OCI-LY3 (cell line): ENCODE measurements around the gene IFNL4.

ENCODE experiments used
- H2AFZ ChIP-seq: fragments of 200-600, 300-600 bp; shearing (Covaris generic); 2 replicates; pipeline ENCODE4 v1.6.0; 2014; ENCODE audit warnings: antibody characterized with exemption, low read depth, low read length
- H3K27ac ChIP-seq: fragments of 200-600, 300-600 bp; sonication (generic); 2 replicates; pipeline ENCODE4 v1.5.1; 2014; ENCODE audit warnings: mild to moderate bottlenecking, low read length, moderate library complexity, mixed read lengths
- H3K27me3 ChIP-seq: fragments of 200-600, 300-600 bp; sonication (generic); 2 replicates; pipeline ENCODE4 v1.6.1; 2014; ENCODE audit warnings: low read depth, low read length, mixed read lengths
- H3K36me3 ChIP-seq: fragments of 200-600, 300-600 bp; sonication (generic); replicated peaks from 2 replicates; pipeline ENCODE3; 2014; ENCODE audit warnings: low read depth, low read length, mixed read lengths
- H3K4me1 ChIP-seq: fragments of 300-600, 200-600 bp; sonication (generic); 2 replicates; pipeline ENCODE4 v1.6.1; 2014; ENCODE audit warnings: low read length, mixed read lengths
- H3K4me2 ChIP-seq: fragments of 200-600, 300-600 bp; sonication (generic); 2 replicates; pipeline ENCODE4 v1.6.1; 2014; ENCODE audit warnings: low read length, mixed read lengths
- H3K4me3 ChIP-seq: fragments of 300-600, 200-600 bp; sonication (generic); 2 replicates; pipeline ENCODE4 v1.5.1; 2014; ENCODE audit warnings: antibody characterized with exemption, mild to moderate bottlenecking, low read length, moderate library complexity
- H3K79me2 ChIP-seq: fragments of 300-600, 200-600 bp; shearing (Covaris generic); 2 replicates; pipeline ENCODE4 v1.6.1; 2014; ENCODE audit warnings: mild to moderate bottlenecking, low read length, mixed read lengths
- H3K9ac ChIP-seq: fragments of 300-600, 200-600 bp; shearing (Covaris generic); 2 replicates; pipeline ENCODE4 v1.6.0; 2014; ENCODE audit warnings: mild to moderate bottlenecking, low read length, moderate library complexity
- H3K9me3 ChIP-seq: fragments of 200-600, 300-600 bp; shearing (Covaris generic); 2 replicates; pipeline ENCODE4 v1.6.1; 2014; ENCODE audit warnings: low read length, mixed read lengths; ENCODE audit not compliant: insufficient read depth
- H4K20me1 ChIP-seq: fragments of 200-600, 300-600 bp; sonication (generic); 2 replicates; pipeline ENCODE4 v1.6.1; 2016; ENCODE audit warnings: low read length, mixed read lengths; ENCODE audit not compliant: insufficient read depth
- EZH2phosphoT487 ChIP-seq: fragments of 200-600 bp; shearing (Covaris generic); IDR thresholded peaks from 2 replicates; pipeline ENCODE4 v1.6.1; 2018; ENCODE audit warnings: antibody characterized with exemption, mixed run types, low read depth
- TF ChIP-seq, protein P1 (sequence below): fragments of 200-600, 300-600 bp; sonication (generic); IDR thresholded peaks from 2 replicates; pipeline ENCODE4 v1.5.1; 2014; ENCODE audit warnings: antibody characterized with exemption, low read length, low read depth

Gene IFNL4

DNA sequence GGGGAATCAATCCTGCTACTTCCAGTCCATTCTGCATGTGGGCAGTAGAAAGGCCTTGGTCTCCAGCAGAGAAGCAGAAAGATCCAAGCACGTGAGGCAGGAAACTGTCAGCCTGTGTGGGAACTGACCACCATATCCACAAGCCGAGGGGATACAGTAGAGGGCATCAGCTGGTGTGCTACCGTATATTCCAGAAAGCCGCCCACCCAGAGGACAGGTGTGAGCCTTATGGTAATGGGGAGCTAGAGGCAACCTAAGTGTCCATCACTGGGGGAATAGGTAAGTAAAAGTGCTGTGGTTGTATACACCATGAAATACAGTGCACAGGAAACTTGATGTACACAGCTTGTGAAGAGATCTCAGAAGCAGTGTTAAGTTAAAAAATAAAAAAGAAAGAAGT, 44.7 kb upstream of the IFNL4 start:
- H3K36me3 ChIP-seq: peaks cover 4% of the 10 kb centered on the region
- TF ChIP-seq EZH2phosphoT487: no peak
- TF ChIP-seq, protein P1, sequence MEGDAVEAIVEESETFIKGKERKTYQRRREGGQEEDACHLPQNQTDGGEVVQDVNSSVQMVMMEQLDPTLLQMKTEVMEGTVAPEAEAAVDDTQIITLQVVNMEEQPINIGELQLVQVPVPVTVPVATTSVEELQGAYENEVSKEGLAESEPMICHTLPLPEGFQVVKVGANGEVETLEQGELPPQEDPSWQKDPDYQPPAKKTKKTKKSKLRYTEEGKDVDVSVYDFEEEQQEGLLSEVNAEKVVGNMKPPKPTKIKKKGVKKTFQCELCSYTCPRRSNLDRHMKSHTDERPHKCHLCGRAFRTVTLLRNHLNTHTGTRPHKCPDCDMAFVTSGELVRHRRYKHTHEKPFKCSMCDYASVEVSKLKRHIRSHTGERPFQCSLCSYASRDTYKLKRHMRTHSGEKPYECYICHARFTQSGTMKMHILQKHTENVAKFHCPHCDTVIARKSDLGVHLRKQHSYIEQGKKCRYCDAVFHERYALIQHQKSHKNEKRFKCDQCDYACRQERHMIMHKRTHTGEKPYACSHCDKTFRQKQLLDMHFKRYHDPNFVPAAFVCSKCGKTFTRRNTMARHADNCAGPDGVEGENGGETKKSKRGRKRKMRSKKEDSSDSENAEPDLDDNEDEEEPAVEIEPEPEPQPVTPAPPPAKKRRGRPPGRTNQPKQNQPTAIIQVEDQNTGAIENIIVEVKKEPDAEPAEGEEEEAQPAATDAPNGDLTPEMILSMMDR: no peak
- no peaks in the 10 kb centered on the region for H3K27me3 ChIP-seq
- H3K9ac ChIP-seq: no peak overlapping the region
- H2AFZ ChIP-seq: no peak overlapping the region
- no peak overlapping the region for H3K4me2 ChIP-seq
- no peak overlapping the region for H3K4me3 ChIP-seq
- H4K20me1 ChIP-seq: no peaks in the 10 kb centered on the region
- no peak overlapping the region for H3K27ac ChIP-seq
- H3K4me1 ChIP-seq: peaks cover 10% of the 10 kb centered on the region
- no peaks in the 10 kb centered on the region for H3K79me2 ChIP-seq
- H3K9me3 ChIP-seq: peaks cover 18% of the 10 kb centered on the region

DNA sequence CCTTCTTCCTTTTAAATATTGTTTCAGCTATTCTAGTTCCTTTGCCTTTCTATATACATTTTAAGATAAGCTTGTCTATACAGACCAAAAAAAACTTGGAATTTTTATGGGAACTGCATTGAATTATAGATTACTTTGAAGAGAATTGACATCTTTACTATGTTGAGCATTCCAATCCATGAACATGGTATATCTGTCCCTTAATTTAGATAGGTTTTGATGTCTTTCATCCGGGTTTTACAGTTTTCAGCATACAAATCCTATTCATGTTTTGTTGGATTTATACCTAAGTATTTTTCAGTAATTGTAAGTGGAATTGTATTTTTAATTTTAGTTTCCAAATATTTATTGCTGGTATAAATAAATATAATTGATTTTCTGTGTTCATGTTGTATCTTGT, 35.4 kb upstream of the IFNL4 start:
- TF ChIP-seq EZH2phosphoT487: no peak
- TF ChIP-seq, protein P1: no peak
- Histone ChIP-seq H3K4me2 (no peak overlapping the region), H3K9ac (no peak overlapping the region), H3K4me1 (peaks cover 13% of the 10 kb centered on the region), H2AFZ (no peak overlapping the region), H3K4me3 (no peak overlapping the region), H3K27me3 (no peaks in the 10 kb centered on the region), H3K36me3 (peaks cover 5% of the 10 kb centered on the region), H3K9me3 (peaks cover 20% of the 10 kb centered on the region; the same call in 1 of the 2 replicates), H3K27ac (no peak overlapping the region), H3K79me2 (no peaks in the 10 kb centered on the region), H4K20me1 (no peaks in the 10 kb centered on the region)

DNA sequence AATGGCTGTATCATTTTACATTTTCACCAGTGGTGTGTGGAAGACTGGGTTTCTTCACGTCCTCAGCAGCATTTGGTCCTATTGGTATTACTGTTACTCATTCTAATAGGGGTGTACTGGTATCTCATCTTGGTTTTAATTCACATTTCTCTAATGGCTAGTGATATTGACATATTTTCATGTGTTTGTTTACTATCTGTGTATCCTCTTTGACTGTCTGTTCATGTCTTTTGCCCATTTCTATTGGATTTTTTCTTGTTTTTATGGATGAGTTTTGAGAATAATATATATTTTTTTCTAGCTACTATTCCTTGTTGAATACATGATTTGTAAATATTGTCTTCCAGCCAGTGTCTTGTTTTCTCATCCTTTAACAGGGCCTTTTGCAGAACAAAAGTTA, 33.4 kb upstream of the IFNL4 start:
- no peaks in the 10 kb centered on the region for H3K27me3 ChIP-seq
- peaks cover 3% of the 10 kb centered on the region for H3K36me3 ChIP-seq
- H3K4me2 ChIP-seq: no peak overlapping the region
- no peak overlapping the region for H3K4me3 ChIP-seq
- no peak for TF ChIP-seq EZH2phosphoT487
- TF ChIP-seq, protein P1: no peak
- H3K9ac ChIP-seq: no peak overlapping the region
- H3K9me3 ChIP-seq: peaks cover 17% of the 10 kb centered on the region; the same call in 1 of the 2 replicates
- no peak overlapping the region for H2AFZ ChIP-seq
- peaks cover 4% of the 10 kb centered on the region for H3K4me1 ChIP-seq
- no peaks in the 10 kb centered on the region for H4K20me1 ChIP-seq
- H3K27ac ChIP-seq: no peak overlapping the region
- no peaks in the 10 kb centered on the region for H3K79me2 ChIP-seq

DNA sequence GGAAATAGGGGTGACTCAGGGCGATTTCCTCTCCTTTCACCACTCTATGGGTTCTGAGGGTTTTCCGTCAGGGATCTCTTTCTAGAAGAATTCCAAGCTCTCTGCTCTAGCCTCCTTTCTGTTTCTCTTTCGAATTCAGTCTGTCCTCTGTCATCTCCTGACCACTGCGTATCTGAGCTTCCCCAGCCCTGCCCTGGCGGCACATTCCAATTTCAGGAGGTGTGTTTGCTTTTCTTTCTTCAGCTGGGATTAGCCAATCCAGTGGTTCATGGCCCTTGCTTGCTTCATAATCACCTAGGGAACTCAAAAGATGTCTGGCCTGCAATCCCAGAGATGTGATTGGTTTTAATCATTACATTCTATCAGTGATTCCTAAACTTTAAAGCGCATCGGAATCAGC, 28.9 kb upstream of the IFNL4 start:
- Histone ChIP-seq H3K4me1 (no peaks in the 10 kb centered on the region), H3K4me2 (no peak overlapping the region), H3K9me3 (0 out of 2 replicates have a peak, but pooled peaks cover 2% of the 10 kb centered on the region), H3K27ac (no peak overlapping the region), H3K79me2 (no peaks in the 10 kb centered on the region), H3K9ac (no peak overlapping the region), H2AFZ (no peak overlapping the region), H3K36me3 (no peaks in the 10 kb centered on the region), H3K27me3 (no peaks in the 10 kb centered on the region), H3K4me3 (no peak overlapping the region), H4K20me1 (no peaks in the 10 kb centered on the region)
- no peak for TF ChIP-seq EZH2phosphoT487
- TF ChIP-seq, protein P1: no peak
